H1 (cell line): ENCODE measurements around the gene COL4A2. TPM values are rescaled to one million over a fixed set of nuclear protein-coding genes. Genes with fewer than 3 reads are reported as not detected.

Source experiments
- CTCF ChIA-PET: fragments of 300-600 bp; sonication (Branson Sonifier 250); formaldehyde crosslinking; loops from one replicate; lab custom pipeline; 2021; ENCODE audit not compliant: partially characterized antibody; lab: Charles Lee
- POLR2A ChIA-PET: fragments of 300-600 bp; sonication (Branson Sonifier 250); formaldehyde crosslinking; loops from one replicate; lab custom pipeline; 2021; ENCODE audit warnings: inconsistent platforms; ENCODE audit not compliant: partially characterized antibody; lab: Charles Lee
- DNase-seq, 2 experiments: peaks; one replicate each; pipeline versions ENCODE4 v3.0.0 to v3.0.0-alpha.2; 2010 to 2022; ENCODE audit warnings: low spot score in 2 of 2, low read depth in 1 of 2, mixed read lengths in 1 of 2
- FAIRE-seq: peaks from 2 replicates; lab custom pipeline; 2011; peaks lifted over from hg19 to GRCh38; lab: Jason Lieb, UNC
- H2AFZ ChIP-seq: 2 replicates; pipeline ENCODE4 v1.8.1; 2012; ENCODE audit warnings: low read length, inconsistent platforms
- H2AK5ac ChIP-seq: 2 replicates; pipeline ENCODE4 v1.6.1; 2013; ENCODE audit warnings: low read depth, low read length
- H2BK120ac ChIP-seq: replicated peaks from 2 replicates; pipeline ENCODE3; 2013; ENCODE audit warnings: low read depth, low read length, inconsistent platforms
- H2BK12ac ChIP-seq: 2 replicates; pipeline ENCODE4 v1.6.1; 2013; ENCODE audit warnings: low read depth, low read length
- H2BK15ac ChIP-seq: 2 replicates; pipeline ENCODE4 v1.6.1; 2013; ENCODE audit warnings: low read length
- H2BK20ac ChIP-seq: 2 replicates; pipeline ENCODE4 v1.6.1; 2013; ENCODE audit warnings: low read length
- H2BK5ac ChIP-seq: 2 replicates; pipeline ENCODE4 v1.6.1; 2013; ENCODE audit warnings: low read depth, low read length
- H3K14ac ChIP-seq: 2 replicates; pipeline ENCODE4 v1.6.1; 2013; ENCODE audit warnings: inconsistent platforms; ENCODE audit not compliant: insufficient read length
- H3K18ac ChIP-seq: 2 replicates; pipeline ENCODE4 v1.6.1; 2013; ENCODE audit warnings: low read length; ENCODE audit errors: extremely low read depth
- H3K23ac ChIP-seq: 2 replicates; pipeline ENCODE4 v1.6.1; 2013; ENCODE audit warnings: inconsistent platforms; ENCODE audit not compliant: insufficient read length
- H3K23me2 ChIP-seq: 2 replicates; pipeline ENCODE4 v1.6.1; 2013; ENCODE audit warnings: low read depth, low read length
- H3K27ac ChIP-seq: 2 replicates; pipeline ENCODE4 v1.6.1; 2011; ENCODE audit warnings: low read depth, low read length, inconsistent platforms
- H3K27me3 ChIP-seq, 4 experiments: replicated peaks in 1 of 4; 1 replicate in 1 of 4; 2 replicates in 3 of 4; pipeline versions ENCODE4 v1.6.1 to v1.8.1; 2011 to 2013; ENCODE audit warnings: low read length in 3 of 4, mild to moderate bottlenecking in 3 of 4, inconsistent platforms in 2 of 4, mixed read lengths in 2 of 4, moderate library complexity in 1 of 4; ENCODE audit not compliant: control insufficient read depth in 3 of 4, insufficient read depth in 3 of 4; ENCODE audit errors: extremely low read depth in 1 of 4
- H3K36me3 ChIP-seq, 4 experiments: 2 replicates each; pipeline versions ENCODE4 v1.6.1 to v1.8.1; 2011 to 2013; ENCODE audit warnings: mild to moderate bottlenecking in 4 of 4, low read length in 3 of 4, moderate library complexity in 2 of 4, control low read depth in 1 of 4, inconsistent platforms in 1 of 4; ENCODE audit not compliant: insufficient read depth in 4 of 4, control insufficient read depth in 2 of 4
- H3K4ac ChIP-seq: replicated peaks from 2 replicates; pipeline ENCODE3; 2013; ENCODE audit warnings: low read length, low read depth, mixed read lengths, inconsistent platforms; ENCODE audit not compliant: insufficient read length
- H3K4me1 ChIP-seq, 4 experiments: replicated peaks in 1 of 4; 1 replicate in 1 of 4; 2 replicates in 3 of 4; pipeline versions ENCODE4 v1.6.1 to v1.8.1; 2011 to 2013; ENCODE audit warnings: low read length in 3 of 4, inconsistent platforms in 2 of 4, mixed read lengths in 1 of 4; ENCODE audit not compliant: insufficient read depth in 4 of 4, control insufficient read depth in 3 of 4
- H3K4me2 ChIP-seq, 2 experiments: 2 replicates each; pipeline versions ENCODE4 v1.6.1 to v1.8.1; 2011 to 2013; ENCODE audit warnings: low read depth in 2 of 2, low read length in 2 of 2, control low read depth in 1 of 2, inconsistent platforms in 1 of 2, mild to moderate bottlenecking in 1 of 2; ENCODE audit not compliant: insufficient read depth in 1 of 2
- H3K4me3 ChIP-seq, 4 experiments: fragments of 200-600, 300-600 bp in 1 of 4; sonication (generic), shearing (Covaris generic), sonication (Bioruptor Twin) in 1 of 4; 2 replicates each; pipeline versions ENCODE4 v1.5.1 to v1.8.1; 2011 to 2016; ENCODE audit warnings: low read length in 4 of 4, low read depth in 3 of 4, control low read depth in 2 of 4, inconsistent platforms in 2 of 4, mild to moderate bottlenecking in 2 of 4, mixed read lengths in 1 of 4, moderate library complexity in 1 of 4; ENCODE audit not compliant: insufficient read depth in 2 of 4; ENCODE audit errors: extremely low read depth in 1 of 4
- H3K56ac ChIP-seq: replicated peaks from 2 replicates; pipeline ENCODE3; 2013; ENCODE audit warnings: low read depth, mild to moderate bottlenecking, mixed read lengths, low read length, inconsistent platforms; ENCODE audit not compliant: insufficient read length
- H3K79me1 ChIP-seq: 2 replicates; pipeline ENCODE4 v1.6.1; 2013; ENCODE audit warnings: low read depth, low read length, control low read depth
- H3K79me2 ChIP-seq, 2 experiments: 2 replicates each; pipeline versions ENCODE4 v1.6.1 to v1.8.1; 2012 to 2013; ENCODE audit warnings: low read length in 2 of 2, mild to moderate bottlenecking in 2 of 2, inconsistent platforms in 1 of 2; ENCODE audit not compliant: insufficient read depth in 2 of 2, control insufficient read depth in 1 of 2
- H3K9ac ChIP-seq, 4 experiments: replicated peaks in 1 of 4; 1 replicate in 1 of 4; 2 replicates in 3 of 4; pipeline versions ENCODE4 v1.6.1 to v1.8.1; 2011 to 2013; ENCODE audit warnings: low read depth in 3 of 4, low read length in 3 of 4, control low read depth in 2 of 4, mild to moderate bottlenecking in 2 of 4, moderate library complexity in 2 of 4, inconsistent platforms in 1 of 4; ENCODE audit errors: extremely low read depth in 1 of 4
- H3K9me3 ChIP-seq, 2 experiments: 2 replicates each; pipeline versions ENCODE4 v1.6.1 to v1.8.1; 2012 to 2013; ENCODE audit warnings: mild to moderate bottlenecking in 2 of 2, moderate library complexity in 2 of 2, control low read depth in 1 of 2, inconsistent platforms in 1 of 2, low read depth in 1 of 2, low read length in 1 of 2, mixed read lengths in 1 of 2; ENCODE audit not compliant: insufficient read depth in 2 of 2
- H4K20me1 ChIP-seq, 2 experiments: replicated peaks in 1 of 2; 2 replicates each; pipeline versions ENCODE3 to v1.8.1; 2011 to 2013; ENCODE audit warnings: inconsistent platforms in 2 of 2, low read length in 2 of 2, mild to moderate bottlenecking in 1 of 2; ENCODE audit not compliant: insufficient read depth in 2 of 2, control insufficient read depth in 1 of 2
- H4K5ac ChIP-seq: 2 replicates; pipeline ENCODE4 v1.6.1; 2013; ENCODE audit warnings: low read length, low read depth, mixed read lengths, inconsistent platforms; ENCODE audit not compliant: insufficient read length
- H4K8ac ChIP-seq: 2 replicates; pipeline ENCODE4 v1.8.0; 2013; ENCODE audit warnings: mild to moderate bottlenecking, moderate library complexity, low read length, inconsistent platforms; ENCODE audit not compliant: insufficient read depth; ENCODE audit errors: extremely low read depth
- H4K91ac ChIP-seq: replicated peaks from 2 replicates; pipeline ENCODE3; 2013; ENCODE audit warnings: low read length, mixed read lengths, inconsistent platforms; ENCODE audit not compliant: insufficient read length
- FOSL1 ChIP-seq: IDR thresholded peaks from 2 replicates; pipeline ENCODE4 v1.6.1; 2011; ENCODE audit warnings: mild to moderate bottlenecking, low read depth, low read length, moderate library complexity; ENCODE audit not compliant: insufficient read depth
- WGBS, 2 experiments: shearing (Covaris generic) in 1 of 2; methylation state at CpG; one replicate each; pipeline versions ENCODE4 v1.1.6 to v1.1.7; 2013 to 2015; ENCODE audit warnings: low lambda C conversion rate in 2 of 2, mixed read lengths in 2 of 2, inconsistent platforms in 1 of 2, low coverage in 1 of 2, missing lambda C conversion rate in 1 of 2; ENCODE audit not compliant: insufficient replicate concordance in 2 of 2, insufficient coverage in 1 of 2, insufficient read length in 1 of 2; ENCODE audit errors: extremely low coverage in 1 of 2, missing lambda C conversion rate in 1 of 2; 5-methylcytosine and 5-hydroxymethylcytosine counted together
- polyA plus RNA-seq, 7 experiments: library from polyadenylated mRNA; depleted of rRNA in 3 of 7; stranded (reverse) in 5 of 7; unstranded in 2 of 7; fragments of >200 nt in 5 of 7; fragments of 200-250 nt in 2 of 7; gene quantifications; 1 replicate in 5 of 7; 2 replicates in 1 of 7; 4 replicates in 1 of 7; pipeline versions ENCODE4 v1.2.1 to v1.2.3, GENCODE V29; 2011 to 2013; ENCODE audit warnings: missing spikeins in 2 of 7, mixed read lengths in 2 of 7
- total RNA-seq: library from RNA; stranded (reverse); fragmentation: NEBNext Ultra II Directional; extraction: Animal tissue kit (Norgen Biotek cat#: 25700); gene quantifications from 2 replicates; pipeline ENCODE4 v1.2.1, GENCODE V29; 2021

The COL4A2 gene
- total and polyA plus RNA-seq, 2 of the 8 experiments (the other 6 are each of a cell fraction or from before 2014, with no cell fraction given) = 80.4 to 87.3 TPM

DNA sequence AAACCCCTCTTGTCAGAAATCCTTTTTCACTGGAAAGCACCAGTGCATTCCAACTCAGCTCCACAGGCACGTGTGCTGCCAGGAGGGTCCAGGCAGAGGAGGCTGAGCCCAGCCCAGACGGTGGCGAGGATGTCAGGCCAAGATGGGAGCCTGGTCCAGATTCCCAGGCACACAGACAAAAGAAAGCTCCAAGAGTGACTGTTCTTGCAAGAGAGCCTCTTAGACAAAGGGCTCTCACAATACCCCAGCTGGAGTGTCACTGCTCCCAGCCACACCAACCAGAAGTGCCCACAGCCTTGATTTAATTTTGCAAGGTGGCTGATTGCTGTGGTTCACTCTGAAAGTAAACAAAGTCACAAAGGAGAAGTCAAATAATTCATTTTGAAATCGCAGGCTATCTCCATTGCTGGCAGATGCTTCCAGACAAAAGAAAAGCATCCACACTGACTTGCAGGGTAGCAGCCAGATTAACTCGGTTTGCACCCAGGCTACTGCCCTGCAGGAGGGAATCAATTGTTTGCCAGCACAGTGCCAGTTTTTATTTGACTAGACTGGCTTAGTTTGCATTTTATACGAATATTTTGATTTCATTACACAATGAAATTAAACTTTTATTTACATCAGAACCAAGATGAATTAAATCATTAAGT, 159.3 kb downstream of the COL4A2 start:
- POLR2A ChIA-PET = no interaction called here
- H3K23me2 ChIP-seq = no peaks in the 10 kb centered on the region; the same call in 1 of the 2 replicates
- H3K27ac ChIP-seq = no peak overlapping the region
- H3K4me1 ChIP-seq = peaks cover 0 to 3% (median 1%) of the 10 kb centered on the region in 4 experiments; a peak in 2 of 7 replicates
- H3K14ac ChIP-seq = no peak overlapping the region
- no peak overlapping the region for H3K4me2 ChIP-seq
- no peaks in the 10 kb centered on the region for H3K79me2 ChIP-seq
- 78% methylated on average over 6 of the region's 6 CpGs; no CpG with 5 or more reads in 1 of the 2 experiments for whole genome bisulfite sequencing, 2 experiments
- no peak overlapping the region for H3K4ac ChIP-seq
- CTCF ChIA-PET = interaction anchor here (0.7 to 1.4 kb wide), 2 partner anchors 12 to 24 kb away, joined by 3 read pairs; no protein-coding TSS in a partner anchor
- H2AFZ ChIP-seq = no peak overlapping the region
- no peak for DNase-seq
- FAIRE-seq = no peak
- H3K4me3 ChIP-seq = no peak overlapping the region
- no peaks in the 10 kb centered on the region for H3K9me3 ChIP-seq
- H3K79me1 ChIP-seq = no peaks in the 10 kb centered on the region
- no peak overlapping the region for H2BK5ac ChIP-seq
- H2BK12ac ChIP-seq = no peak overlapping the region
- H2AK5ac ChIP-seq = no peak overlapping the region
- H2BK120ac ChIP-seq = no peak overlapping the region
- H3K36me3 ChIP-seq = peaks cover 0 to 6% (median 4%) of the 10 kb centered on the region in 4 experiments; a peak in 4 of 8 replicates
- H2BK15ac ChIP-seq = no peak overlapping the region
- H3K27me3 ChIP-seq = no peaks in the 10 kb centered on the region
- no peaks in the 10 kb centered on the region for H4K20me1 ChIP-seq
- TF ChIP-seq FOSL1 = no peak
- H4K91ac ChIP-seq = no peak overlapping the region
- H2BK20ac ChIP-seq = no peak overlapping the region
- H3K9ac ChIP-seq = no peak overlapping the region
- H3K23ac ChIP-seq = no peak overlapping the region
- H3K56ac ChIP-seq = no peak overlapping the region
- H4K5ac ChIP-seq = no peak overlapping the region
- no peak overlapping the region for H4K8ac ChIP-seq
- no peak overlapping the region for H3K18ac ChIP-seq
